GM19035 (cell line): ENCODE measurements around the gene RALGDS.
"Not testable (repeated sequence)": the region's sequence is repeated elsewhere in the genome, so short reads cannot be mapped to it uniquely, and the experiment has no call there.

Source experiments
- ATAC-seq: cut with Tn5 transposase; IDR thresholded peaks from one replicate; pipeline ENCODE4 v1.9.1; 2021; ENCODE audit not compliant: unreplicated experiment

The RALGDS gene

DNA sequence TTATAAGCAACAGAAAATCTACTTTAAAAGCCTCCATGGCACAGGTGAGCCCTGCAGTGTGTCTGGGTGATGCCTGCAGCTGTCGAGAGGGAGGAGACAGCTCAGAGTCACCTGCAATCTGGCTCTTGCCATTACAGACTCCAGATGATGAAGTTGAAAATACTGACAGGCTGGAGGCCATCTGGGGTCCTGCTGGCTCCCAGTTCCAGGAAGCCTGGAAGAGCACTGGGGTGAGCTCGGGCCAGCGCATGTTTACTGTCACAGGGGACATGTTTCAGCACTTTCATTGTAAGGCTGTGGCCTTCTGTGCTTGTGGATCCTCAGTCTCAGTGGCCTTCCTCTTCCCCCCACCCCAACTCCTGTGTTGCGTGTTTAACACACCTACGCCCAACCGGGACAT lies 30.9 kb downstream of the RALGDS start:
- no peak for ATAC-seq

DNA sequence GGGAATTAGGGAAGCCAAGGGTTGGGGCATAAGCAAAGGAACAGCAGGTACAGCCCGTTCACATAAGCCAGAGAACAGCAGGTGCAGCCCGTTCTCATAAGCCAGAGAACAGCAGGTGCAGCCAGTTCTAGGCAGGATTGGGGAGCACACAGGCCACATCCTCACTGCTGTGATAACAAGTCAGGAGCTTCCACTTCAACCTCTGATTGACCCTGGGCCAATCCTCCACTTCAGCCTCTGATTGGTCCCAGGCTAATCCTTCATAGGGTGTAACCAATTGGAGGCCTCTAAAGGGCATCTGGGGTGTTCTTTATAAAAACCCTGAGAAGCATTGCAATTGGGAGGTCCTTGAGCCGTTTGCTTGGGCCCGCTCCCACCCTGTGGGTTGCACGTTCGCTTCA lies 31.8 kb downstream of the RALGDS start:
- no peak for ATAC-seq

DNA sequence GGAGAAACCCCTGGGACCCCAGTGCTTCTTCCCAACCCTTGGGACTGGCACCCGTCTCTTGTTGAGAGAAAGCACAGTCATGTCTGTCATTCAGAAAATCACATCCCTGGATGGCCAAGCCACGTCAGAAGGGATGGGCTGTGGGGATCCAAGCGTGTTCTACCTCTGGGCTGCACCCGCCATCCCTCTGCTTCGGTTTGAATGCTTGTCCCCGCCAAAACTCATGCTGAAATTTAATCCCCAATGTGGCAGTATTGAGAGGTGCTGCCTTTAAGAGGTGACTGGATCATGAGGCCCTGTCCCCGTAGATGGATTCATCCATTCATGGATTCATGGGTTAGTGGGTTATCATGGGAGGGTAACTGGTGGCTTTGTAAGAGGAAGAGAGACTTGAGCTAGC lies 32.3 kb downstream of the RALGDS start:
- no peak for ATAC-seq

DNA sequence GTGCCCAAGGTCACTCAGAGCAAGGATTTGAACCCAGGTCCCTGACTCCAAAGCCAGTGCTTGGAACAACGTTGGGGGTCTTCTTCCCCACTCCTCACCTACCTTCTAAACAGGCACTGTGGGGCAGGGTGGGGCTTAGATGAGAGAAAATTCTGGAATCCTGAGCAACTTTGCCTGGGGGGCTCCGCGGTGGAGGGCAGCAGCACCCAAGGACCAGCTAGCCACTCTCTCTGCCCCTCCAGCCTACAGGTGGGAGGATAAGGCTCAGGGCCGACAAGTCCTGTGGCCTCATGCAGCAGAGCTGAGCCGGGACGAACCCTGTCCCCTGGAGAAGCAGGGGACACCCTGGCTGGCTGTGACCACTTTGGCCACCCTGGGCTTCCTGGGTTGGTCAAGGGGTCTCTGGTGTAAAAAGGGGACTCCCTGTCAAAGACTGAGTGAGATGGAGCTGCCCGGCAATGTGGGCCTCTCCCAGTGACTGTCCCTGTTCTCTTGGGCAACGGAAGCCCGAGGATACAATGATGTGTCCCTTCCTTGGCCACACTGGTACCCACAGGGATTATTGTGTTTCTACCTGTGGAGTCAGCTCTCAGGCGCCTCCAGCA lies 32.8 kb downstream of the RALGDS start:
- ATAC-seq = no peak

DNA sequence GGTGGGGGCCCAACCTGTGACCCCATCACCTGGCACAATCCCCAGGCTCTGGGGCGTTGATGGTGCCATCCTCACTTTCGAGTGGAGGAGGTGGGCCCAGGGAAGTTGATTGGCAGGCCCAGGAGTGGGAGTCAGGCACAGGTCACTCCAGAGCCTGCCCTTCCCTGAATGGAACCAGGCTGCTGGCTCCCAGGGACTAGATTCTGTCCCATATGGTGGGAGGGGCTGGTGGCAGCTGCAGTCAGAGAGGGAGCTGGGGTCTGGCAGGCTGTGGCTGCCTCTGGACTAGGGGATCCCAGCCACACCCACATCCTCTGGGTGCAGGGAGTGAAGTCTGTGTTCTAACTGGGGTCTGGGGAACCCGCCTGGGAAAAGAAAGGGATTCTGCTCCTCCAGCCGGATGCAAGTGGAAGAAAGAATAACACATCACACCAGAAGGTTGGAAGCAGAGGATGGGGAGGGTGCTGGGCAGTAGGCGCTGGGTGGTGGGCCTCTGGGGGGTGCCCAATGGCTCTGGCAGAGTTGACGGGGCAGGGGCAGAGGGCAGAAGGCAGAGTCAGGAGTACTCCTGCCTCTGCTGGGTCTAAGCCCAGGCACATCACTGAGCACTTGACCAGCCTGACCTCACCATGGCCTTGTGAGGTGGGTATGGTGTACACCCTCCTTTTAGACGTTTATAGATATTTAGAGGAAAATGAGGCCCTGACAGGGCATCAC lies 33.5 kb downstream of the RALGDS start:
- ATAC-seq = no peak

DNA sequence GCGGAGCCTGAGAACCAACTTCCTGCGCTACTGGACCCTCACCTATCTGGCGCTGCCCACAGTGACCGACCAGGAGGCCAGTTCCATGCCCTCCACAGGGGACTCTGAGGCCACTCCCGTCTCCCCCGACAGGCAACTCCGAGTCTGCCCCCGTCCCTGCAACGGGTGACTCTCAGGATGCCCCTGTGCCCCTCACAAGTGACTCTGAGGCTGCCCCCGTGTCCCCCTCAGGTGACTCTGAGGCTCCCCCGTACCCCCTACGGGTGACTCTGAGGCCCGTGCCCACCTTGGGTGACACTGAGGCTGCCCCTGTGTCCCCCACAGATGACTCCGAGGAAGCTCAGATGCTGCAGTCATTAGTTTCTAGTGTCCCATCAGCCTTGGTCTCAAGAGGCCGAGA lies 34.1 kb downstream of the RALGDS start:
- no peak for ATAC-seq

DNA sequence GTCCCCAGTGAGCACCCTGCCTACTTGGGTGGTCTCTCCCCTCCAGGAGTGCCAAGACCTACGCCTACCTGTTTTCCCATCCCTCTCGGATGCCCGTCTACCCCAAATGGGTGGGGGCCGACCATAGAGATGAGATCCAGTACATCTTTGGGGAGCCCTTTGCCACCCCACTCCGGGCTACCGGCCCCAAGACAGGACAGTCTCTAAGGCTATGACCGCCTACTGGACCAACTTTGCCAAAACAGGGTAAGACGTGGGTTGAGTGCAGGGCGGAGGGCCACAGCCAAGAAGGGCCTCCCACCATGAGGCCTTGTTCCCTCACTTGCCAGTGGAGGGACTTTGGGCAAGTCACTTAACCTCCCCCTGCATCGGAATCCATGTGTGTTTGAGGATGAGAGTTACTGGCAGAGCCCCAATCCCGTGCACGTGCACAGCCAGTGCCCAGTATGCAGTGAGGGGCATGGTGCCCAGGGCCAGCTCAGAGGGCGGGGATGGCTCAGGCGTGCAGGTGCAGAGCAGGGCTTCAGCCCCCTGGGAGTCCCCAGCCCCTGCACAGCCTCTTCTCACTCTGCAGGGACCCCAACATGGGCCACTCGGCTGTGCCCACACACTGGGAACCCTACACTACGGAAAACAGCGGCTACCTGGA lies 34.7 kb downstream of the RALGDS start:
- not testable (repeated sequence) for ATAC-seq

DNA sequence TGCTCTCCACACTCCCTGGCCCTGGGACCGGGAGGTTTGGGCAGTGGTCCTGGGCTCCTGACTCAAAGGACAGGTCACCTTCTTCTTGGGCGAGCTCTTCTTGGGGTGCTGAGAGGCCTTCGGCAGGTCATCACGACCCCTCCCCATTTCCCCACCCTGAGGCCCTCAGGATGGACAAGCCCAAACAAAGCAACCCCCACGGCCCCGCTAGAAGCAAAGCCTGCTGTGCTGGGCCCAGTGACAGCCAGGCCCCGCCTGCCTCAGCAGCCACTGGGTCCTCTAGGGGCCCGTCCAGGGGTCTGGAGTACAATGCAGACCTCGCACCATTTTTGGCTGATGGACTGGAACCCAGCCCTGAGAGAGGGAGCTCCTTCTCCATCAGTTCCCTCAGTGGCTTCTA lies 37.4 kb downstream of the RALGDS start:
- ATAC-seq = not testable (repeated sequence)

DNA sequence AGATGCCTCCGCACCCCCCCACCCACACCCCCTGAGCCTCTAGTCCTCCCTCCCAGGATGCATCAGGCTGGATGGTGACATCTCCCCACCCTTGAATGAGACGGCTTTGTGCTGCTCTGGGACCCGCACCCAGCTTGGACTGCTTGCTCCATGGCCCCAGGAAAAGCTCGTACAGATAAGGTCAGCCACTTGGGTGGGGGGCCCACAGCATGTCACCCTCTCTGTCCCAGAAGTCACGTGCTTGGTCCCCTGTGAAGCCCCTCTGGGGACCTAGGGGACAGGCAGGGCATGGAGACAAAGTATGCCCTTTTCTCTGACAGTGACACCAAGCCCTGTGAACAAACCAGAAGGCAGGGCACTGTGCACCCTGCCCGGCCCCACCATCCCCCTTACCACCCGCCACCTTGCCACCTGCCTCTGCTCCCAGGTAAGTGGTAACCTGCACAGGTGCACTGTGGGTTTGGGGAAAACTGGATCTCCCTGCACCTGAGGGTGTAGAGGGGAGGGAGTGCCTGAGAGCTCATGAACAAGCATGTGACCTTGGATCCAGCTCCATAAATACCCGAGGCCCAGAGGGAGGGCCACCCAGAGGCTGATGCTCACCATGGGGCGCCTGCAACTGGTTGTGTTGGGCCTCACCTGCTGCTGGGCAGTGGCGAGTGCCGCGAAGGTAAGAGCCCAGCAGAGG lies 38.9 kb downstream of the RALGDS start:
- not testable (repeated sequence) for ATAC-seq

DNA sequence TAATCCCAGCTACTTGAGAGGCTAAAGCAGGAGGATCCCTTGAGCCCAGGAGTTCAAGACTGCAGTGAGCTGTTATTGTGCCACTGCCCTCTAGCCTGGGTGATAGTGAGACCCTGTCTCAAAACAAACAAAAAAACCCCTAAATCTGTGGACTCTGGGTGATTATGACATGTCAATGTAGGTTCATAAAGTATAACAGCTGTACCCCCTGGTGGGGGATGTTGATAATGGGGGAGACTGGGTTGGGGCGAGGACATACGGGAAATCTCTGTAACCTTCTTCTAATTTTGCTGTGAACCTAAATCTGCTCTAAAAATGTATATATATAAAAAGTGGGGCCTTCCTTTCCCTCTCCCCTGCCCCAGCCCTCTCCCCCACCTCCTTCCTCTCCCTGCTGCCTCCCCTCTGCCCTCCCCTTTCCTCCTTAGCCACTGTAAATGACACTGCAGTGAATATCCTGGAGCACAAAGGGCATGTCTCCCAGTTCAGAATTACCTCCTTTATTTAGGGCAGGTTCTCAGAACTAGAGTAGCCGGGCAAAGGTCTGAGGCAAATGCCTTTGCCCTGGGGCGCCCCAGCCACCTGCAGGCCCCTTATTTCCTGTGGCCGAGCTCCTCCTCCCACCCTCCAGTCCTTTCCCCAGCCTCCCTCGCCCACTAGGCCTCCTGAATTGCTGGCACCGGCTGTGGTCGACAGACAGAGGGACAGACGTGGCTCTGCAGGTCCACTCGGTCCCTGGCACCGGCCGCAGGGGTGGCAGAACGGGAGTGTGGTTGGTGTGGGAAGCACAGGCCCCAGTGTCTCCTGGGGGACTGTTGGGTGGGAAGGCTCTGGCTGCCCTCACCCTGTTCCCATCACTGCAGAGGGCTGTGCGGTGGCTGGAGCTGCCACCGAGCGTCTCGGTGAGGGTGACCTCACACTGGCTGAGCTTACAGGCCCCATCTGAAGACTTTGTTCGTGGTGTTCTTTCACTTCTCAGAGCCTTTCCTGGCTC lies 40.0 kb downstream of the RALGDS start:
- ATAC-seq = not testable (repeated sequence)

DNA sequence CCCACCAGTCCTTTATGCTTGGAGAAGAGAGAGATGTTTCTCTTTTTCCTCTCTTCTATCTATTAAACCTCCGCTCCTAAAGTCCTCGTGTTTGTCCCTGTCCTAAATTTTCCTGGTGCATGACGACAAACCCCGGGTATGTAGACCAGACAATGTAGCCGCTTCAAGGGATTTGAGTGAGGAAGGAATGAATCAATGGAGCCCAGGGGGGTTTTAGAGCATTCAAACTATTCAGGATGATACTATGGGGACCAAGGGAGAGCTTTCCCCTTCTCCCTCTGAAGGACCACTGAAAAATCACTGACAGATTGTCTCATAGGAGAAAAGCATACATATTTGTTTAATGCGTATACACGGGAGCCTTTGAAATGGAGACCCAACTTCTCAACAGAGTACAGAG lies 40.9 kb downstream of the RALGDS start:
- ATAC-seq = no peak

DNA sequence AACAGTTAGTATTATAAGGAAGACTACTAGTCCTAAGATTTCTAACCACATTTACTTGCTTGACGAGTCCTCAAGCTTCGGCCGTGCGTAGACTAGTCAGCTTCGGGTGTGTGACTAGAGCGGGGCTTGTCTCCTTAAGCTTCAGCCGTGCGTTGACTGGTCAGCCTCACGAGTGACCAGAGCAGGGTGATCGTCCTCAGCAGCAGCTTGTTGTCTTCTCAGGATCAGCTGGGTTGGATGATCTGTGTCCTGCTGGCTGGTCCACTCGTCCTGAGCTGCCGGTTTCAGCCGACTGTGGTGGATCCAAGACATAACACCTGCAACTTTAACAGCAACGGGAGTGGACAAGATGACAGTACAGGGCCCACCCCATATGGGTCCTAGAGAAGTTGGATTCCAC lies 42.6 kb downstream of the RALGDS start:
- no peak for ATAC-seq

DNA sequence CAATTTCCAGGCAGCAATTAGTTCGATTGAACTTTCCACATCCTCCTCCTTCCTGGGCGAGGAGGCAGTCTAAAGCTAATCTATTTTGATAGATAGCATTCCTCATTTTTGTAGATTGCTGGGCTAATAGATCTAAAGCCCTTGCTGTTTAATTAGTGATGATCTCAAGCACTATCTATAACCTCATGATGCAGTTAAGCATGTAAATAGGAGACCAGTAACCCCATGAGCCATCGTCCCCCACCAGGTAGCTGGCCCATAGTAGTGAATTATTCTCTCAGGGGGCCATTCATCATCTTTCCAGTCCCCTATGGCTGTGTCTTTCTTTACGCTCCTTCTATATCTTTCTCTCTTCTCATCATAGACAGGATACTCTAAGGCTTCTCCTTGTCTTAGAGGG lies 44.3 kb downstream of the RALGDS start:
- no peak for ATAC-seq

DNA sequence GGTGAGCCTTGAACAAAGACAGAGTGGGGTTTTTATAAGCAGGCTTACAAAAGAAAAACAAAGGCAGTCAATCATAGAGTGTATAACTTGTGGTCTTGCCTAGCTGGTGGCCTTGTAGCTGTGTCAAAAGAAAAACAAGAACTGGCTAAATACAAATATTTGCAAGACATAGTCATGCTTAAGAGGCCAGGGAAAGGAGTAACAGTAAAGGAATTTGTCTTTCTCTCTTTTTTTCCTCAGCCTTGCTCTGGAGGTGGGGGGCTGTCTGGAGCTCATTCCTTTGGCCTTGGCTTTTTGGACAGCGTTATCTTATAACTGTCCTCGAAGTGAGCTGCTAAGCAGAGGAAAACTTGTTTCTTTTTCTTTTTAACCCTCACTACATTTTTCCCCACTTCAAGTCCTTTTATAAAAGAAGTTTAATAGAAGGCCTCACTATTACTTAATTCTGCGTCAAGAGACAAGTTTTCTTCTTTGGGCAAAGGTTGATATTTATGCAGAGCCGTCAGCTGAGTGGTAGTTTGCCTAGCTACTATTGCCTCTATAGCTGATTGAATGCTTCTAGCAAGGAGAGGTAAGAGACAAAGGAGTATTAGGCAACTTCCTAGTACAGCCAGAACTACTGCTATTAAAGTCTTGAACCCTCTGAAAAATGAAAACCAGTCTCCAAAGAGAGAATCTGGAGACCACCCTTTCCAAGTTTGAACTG lies 45.0 kb downstream of the RALGDS start:
- ATAC-seq = no peak

DNA sequence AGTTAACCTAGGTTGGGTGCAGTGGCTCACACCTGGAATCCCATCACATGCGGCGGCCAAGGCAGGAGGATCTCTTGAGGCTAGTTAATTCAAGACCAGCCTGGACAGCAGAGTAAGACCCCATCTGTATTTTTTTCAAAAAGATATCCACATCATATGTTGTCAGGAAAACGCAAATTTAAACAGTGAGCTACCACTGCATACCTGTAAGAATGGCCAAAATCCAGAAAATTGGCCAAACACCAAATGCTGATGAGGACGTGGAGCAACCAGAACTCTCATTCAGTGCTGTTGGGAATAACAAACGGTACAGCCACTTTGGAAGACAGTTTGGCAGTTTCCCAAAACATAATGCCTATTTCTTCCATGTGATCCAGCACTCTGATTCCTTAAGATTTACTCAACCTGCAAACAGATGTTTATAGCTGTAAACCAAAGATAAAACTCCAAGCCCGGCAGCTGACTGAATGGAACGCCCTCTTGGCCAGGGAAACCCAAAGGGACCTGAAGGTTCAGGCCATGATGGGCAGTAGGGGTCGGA lies 46.9 kb downstream of the RALGDS start:
- no peak for ATAC-seq

DNA sequence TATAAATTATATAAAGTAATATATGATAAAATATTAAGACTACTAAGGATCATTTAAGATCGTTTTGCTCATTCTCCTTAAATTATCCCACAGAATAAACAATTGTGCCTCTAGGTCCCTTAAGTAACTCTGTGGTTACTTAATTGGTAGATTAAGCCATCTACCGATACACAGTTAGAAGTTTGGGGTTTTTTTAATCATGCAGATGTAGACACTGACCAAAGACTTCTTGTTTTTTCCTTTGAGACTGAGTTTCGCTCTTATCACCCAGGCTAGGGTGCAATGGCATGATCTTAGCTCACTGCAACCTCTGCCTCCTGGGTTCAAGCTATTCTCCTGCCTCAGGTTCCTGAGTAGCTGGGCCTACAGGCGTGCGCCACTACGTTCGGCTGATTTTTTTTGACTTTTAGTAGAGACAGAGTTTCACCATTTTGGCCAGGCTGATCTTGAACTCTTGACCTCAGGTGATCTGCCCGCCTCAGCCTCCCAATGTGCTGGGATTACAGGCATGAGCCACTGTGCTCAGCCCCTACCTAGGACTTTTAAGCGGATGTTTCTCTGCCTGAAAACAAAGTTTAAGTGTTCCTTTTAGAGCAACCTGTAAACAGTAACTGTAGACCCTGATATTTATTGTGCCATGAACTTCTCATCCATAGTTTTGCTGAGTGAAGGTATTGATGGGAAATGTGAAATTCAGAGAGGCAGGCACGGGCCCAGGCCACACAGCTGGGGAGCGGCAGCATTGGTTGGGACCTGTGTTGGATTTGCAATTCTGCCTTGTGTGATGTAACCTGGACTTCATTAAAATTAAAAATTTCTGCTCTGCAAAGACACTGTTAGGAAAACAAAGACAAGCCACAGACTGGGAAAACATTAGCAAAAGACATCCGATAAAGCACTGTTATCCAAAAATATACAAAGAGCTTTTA lies 47.7 kb downstream of the RALGDS start:
- no peak for ATAC-seq

DNA sequence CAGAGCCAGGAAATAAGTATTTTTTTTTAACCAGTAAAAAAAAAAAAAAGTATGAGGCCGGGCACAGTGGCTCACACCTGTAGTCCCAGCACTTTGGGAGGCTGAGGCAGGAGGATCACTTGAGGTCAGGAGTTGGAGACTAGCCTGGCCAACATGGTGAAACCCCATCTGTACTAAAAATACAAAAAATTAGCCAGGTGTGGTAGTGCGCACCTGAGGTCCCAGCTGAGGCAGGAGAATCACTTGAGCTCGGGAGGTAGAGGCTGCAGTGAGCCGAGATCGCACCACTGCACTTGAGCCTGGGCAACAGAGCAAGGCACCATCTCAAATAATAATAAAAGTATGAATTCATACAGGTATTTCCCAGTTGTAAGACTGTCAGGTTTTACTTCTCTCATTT lies 48.8 kb downstream of the RALGDS start:
- ATAC-seq = not testable (repeated sequence)

DNA sequence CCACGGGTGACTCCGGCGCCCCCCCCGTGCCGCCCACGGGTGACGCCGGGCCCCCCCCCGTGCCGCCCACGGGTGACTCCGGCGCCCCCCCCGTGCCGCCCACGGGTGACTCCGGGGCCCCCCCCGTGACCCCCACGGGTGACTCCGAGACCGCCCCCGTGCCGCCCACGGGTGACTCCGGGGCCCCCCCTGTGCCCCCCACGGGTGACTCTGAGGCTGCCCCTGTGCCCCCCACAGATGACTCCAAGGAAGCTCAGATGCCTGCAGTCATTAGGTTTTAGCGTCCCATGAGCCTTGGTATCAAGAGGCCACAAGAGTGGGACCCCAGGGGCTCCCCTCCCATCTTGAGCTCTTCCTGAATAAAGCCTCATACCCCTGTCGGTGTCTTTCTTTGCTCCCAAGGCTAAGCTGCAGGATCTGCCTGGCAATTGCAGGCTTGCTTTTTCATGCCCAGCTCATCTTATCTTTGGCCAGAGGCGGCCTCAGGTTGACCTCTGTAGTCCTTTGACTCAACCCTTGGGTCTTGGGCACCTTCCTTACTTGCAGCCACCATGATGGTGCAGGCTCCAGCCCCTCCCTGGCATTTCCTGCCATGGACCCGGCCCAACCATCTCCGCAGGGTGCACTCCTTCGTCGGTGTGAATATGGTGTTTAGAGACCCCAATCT lies 49.4 kb downstream of the RALGDS start:
- ATAC-seq = no peak
